GM10847 (cell line): Measurements from ENCODE around the gene PSMC5.

Source experiments
- POLR2A ChIP-seq: IDR thresholded peaks from 2 replicates; pipeline ENCODE4 v1.6.1; 2011; ENCODE audit not compliant: insufficient read length; ENCODE audit errors: extremely low read depth

PSMC5 gene

GRCh38 chr17:63832455-63832854 is 5.2 kb downstream of the PSMC5 start:
- TF ChIP-seq POLR2A = no peak

GRCh38 chr17:63833026-63833740 is 6.0 kb downstream of the PSMC5 start:
- TF ChIP-seq POLR2A = no peak

GRCh38 chr17:63833741-63834373 is 6.6 kb downstream of the PSMC5 start:
- TF ChIP-seq POLR2A = no peak

GRCh38 chr17:63834431-63835166 is 7.4 kb downstream of the PSMC5 start:
- TF ChIP-seq POLR2A = no peak

- TF ChIP-seq POLR2A = no peak
Observed at GRCh38 chr17:63835167-63835720, 8.0 kb downstream of the PSMC5 start.

GRCh38 chr17:63836811-63837210 is 9.6 kb downstream of the PSMC5 start:
- TF ChIP-seq POLR2A = no peak

GRCh38 chr17:63837480-63837879 is 10.2 kb downstream of the PSMC5 start:
- no peak for TF ChIP-seq POLR2A

GRCh38 chr17:63837962-63838600 is 10.8 kb downstream of the PSMC5 start:
- TF ChIP-seq POLR2A = no peak

- no peak for TF ChIP-seq POLR2A
Observed at GRCh38 chr17:63838631-63839171, 11.5 kb downstream of the PSMC5 start.

GRCh38 chr17:63840591-63841349 is 13.5 kb downstream of the PSMC5 start:
- no peak for TF ChIP-seq POLR2A

GRCh38 chr17:63841350-63842172 is 14.3 kb downstream of the PSMC5 start:
- no peak for TF ChIP-seq POLR2A

- no peak for TF ChIP-seq POLR2A
Observed at GRCh38 chr17:63842173-63842539, 14.9 kb downstream of the PSMC5 start.

GRCh38 chr17:63842540-63843386 is 15.5 kb downstream of the PSMC5 start, which contains the start of gene SMARCD2:
Gene SMARCD2 (minus strand): TSS chr17:63842685. CDS start chr17:63842674, 11 bp downstream.
- peak; percentile 75 for TF ChIP-seq POLR2A
